ENCODE results near the gene ZFP64.
"Not testable (repeated sequence)": the region's sequence is repeated elsewhere in the genome, so short reads cannot be mapped to it uniquely, and the experiment has no call there.

ZFP64 gene

DNA sequence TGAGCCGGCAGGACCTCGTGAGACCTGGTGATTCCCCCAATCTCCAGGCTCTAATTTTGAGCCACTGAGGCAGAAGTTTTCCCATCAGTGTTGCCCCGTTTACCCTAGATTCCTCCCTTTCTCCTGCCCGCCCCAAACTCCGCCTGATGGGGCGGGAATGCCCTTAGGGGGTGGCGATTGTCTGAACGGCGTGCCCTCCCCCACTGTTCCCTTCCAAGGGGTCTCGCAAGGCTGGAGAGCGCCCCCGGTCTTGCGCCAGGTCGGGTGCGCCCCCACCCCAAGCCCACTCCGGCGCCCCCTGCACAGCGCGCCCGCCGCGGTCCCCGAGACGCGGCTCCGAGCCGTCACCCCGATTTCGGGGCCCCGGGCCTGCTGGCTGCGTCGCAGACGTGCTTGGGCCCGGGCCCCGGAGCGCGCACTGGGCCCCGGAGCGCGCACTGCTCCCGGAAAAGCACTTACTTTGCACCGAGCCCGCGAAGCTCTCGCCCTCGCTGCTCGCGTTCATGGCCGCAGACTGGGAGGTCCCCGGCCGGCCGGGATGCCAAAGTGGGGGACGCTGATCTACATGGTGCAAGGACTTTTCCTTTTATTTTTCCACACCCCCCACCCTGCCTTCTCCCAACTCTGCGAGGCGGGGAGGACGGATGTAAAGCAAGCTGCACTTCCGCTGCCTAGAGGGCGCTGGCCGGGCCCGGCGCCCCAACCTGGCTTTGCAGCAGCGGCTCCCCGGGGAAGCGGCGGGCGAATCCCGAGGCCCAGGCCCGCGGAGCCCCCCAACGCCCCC is at the start of gene ZFP64:
Gene ZFP64 (minus strand): TSS at position 648 of the 784 bp plus-strand sequence. CDS start 143 bp downstream, at position 505.
- DNase-seq = peak; percentile 86

DNA sequence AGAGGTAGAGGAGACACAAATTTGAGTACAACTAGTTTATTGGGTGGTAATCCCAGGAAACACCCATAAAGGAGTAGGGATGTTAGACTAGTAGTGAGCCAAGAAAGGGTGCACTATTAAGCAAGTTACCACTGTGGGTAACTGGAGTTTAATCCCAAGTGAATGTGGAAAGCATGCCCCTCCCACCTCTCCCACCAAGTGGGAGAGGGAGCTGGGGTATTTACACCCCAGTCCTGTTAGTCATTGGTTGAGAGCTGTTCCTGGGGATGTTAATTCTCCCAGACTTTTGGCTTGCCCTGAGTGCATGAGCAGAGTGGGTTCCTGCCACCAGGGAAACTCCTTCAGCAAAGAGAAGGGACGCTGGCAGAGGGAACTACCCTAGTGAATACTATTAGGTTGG is 49.2 kb upstream of the ZFP64 start:
- DNase-seq = no peak

DNA sequence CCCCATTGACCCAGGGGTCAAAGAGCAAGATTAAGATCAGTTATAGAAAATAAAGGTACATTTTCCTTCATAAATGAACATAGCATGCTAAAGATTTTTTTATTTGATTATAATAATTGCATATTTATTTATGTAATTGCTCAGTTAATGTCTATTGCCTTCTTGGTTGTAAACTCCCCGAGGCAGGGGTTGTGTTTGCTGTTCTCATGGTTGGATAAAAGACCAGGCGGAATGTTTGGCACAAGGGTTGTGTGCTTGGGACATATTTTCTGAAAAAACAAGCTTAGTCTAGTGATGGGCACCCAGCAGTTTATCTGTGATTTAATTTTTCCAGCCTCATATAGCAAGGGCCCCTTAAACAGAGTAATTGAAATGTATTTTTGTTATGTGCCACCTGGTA is 47.5 kb upstream of the ZFP64 start:
- no peak for DNase-seq

DNA sequence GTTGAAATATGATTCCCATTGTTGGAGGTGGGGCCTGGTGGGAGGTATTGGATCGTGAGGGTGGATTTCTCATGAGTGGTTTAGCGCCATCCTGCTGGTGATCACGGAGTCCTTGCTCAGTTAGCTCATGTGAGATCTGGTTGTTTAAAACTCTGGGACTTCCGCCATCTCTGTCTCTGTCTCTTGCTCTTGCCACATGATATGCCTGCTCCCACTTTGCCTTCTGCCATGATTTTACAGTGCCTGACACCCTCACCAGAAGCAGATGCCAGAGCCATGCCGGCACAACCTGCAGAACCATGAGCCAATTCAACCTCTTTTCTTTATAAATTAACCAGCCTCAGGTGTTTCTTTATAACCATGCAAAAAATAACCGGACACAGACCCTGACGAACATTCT is 44.7 kb upstream of the ZFP64 start:
- DNase-seq = no peak

DNA sequence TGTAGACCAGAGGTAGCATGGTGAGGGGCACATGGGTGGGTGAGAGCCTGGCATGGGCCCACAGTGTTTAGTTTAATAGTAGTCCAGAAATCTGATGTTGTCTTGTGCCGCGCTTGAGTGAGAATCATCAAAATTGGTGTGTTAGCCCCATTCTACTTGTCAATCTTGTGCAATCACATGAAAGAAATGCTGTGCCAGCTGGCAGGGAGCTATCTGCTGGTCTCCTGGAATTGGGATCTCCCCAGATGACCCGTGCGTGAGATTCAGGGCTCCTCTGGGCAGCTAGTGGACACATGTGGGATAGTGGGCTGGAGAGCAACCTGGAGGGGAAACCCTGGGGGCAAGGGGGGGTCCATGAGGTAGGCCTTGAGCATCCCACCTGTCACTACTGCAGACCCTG is 43.5 kb upstream of the ZFP64 start:
- DNase-seq = no peak

DNA sequence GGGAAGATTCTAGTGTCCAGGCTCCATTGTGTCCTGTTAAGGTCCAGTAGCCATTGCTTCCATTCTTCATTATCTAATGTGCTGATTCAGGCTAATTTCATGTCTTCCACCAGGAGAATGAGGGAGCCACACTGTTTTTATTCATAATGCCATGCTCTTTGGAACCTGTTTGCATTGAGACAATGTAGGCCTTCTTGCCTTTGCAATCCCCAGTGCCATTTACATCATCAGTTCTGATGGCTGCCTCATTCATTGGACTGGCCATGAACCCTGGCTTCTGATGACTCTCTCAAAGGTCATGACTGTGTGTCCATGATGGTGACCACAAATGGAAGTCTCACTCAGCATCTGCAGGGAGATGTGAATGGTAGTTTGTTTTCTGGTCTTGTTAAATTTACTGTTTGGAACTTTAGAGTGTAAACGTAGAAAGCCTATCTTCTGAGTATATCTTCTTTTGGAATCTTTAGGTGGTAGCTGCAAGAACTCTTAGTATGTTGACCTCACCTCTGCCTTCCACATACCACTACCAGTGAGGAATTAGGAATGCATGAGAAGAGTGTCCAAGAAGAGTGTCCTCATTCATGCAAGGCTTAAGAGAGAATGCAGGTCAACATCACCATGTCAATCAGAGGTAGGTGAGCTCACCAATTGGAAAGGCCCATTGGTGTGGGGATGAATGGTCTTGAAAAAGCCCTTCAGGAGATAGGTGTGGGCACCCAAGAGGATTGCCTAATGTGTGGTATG is 42.9 kb upstream of the ZFP64 start:
- no peak for DNase-seq

DNA sequence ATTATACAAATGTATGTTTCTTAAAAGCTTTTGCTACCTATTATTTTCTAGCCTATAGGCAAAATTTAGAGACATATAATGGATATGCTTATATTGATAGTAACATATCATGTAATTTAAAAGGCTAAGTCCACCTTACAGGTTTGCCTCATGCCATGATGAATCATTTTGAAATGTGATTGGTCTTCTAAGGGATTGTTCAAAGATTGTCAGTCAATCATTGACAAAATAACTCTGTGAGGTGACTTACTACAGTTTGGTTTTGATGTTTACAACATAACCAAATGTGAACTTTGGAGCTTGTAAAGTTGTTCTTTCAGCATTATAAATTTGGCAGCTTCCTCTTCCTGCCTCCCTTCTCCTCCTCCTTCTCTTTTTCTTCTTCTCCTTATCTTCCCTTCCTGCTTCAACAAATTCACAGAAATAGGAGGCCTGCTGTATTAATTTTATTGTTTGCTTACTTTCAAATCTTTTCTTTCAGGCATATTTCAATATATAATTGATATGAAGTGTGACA is 39.7 kb upstream of the ZFP64 start:
- no peak for DNase-seq

DNA sequence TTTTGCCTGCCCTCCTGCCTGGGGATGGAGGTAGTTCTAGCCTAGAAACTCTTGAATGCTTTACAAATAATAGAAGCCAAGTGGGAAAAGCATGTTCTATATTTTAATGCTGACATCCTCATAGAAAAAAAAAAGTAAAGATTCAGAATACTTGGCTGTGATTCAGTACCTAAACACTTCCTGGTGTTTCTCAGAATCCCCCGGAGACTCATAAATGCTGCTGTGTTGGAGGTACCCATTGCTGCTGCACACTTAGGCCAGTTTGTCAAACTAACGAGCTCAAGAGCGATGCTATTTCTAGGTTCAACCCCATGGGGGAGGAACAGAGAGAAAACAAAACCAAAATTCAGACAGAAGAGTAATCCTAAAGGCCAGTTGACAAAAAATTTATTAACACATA is 38.8 kb upstream of the ZFP64 start:
- DNase-seq = no peak

DNA sequence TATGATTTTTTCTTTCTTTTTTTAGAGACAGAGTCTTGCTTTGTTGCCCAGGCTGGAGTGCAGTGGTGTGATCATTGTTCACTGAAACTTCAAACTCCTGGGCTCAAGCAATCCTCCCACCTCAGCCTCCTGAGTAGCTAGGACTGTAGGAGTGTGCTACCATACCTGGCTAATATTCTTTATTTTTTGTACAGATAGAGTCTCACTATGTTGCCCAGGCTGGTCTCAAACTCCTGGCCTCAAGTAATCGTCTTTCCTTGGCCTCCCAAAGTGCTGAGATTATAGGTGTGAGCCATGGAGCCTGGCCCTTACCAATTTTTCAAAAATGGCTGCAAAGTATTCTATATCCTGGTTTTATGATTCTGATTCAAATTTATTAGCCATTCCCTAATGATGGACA is 37.8 kb upstream of the ZFP64 start:
- DNase-seq = not testable (repeated sequence)

DNA sequence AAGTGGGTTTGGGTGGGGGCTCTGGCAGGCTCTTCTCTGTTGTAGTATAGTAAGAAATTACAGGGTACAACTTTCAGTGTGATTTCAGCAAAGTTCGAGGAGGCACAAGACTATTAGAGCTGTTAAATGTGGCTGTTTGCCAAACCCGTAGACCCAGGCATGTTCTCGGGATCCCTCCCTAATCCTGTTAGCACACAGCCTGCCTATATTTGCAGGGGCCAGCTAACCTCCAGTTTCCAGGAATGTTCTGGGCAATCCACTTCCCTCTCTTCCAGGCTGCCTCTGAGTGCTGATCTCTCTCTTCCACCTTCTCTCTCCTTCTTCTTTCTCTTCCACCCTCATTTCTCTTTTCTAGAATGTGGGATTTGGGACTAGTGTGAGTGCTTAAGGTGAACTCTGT is 34.8 kb upstream of the ZFP64 start:
- no peak for DNase-seq

DNA sequence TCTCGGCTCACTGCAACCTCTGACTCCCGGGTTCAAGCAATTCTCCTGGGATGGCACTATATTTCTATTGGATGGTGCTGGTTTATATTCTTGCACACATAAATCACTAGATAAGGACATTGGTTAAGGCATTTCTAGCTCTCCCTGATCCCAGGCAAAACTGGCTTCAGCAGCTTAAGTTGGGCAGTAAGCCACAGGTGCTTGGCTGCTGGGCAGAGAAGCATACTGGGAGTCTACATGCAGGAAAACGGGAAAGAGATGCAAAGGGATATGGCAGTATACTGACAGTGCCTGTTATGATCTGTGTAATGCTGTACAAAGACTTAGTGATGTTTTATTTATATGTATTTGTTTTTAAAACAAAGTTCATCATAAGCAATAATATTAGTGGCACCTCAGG is 33.3 kb upstream of the ZFP64 start:
- no peak for DNase-seq

DNA sequence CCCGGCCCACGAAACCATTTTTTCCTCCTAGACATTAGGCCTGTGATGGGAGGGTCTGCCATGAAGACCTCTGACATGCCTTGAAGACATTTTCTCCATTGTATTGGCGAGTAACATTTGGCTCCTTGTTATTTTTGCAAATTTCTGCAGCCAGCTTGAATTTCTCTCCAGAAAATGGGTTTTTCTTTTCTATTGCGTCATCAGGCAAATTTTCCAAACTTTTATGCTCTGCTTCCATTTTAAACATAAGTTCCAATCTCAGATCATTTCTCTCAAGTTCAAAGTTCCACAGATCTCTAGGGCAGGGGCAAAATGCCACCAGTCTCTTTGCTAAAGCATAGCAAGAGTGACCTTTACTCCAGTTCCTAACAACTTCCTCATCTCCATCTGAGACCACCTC is 29.8 kb upstream of the ZFP64 start:
- not testable (repeated sequence) for DNase-seq

DNA sequence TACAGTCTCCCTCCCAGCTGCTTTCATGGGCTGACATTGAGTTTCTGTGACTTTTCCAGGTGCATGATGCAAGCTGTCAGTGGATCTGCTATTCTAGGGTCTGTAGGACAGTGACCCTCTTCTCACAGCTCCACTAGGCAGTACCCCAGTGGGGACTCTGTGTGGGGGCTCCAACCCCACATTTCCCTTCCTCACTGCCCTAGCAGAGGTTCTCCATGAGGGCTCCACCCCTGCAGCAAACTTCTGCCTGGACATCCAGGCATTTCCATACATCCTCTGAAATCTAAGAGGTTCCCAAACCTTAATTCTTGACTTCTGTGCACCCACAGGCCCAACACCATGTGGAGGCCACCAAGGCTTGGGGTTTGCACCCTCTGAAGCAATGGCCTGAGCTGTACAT is 29.3 kb upstream of the ZFP64 start:
- DNase-seq = not testable (repeated sequence)

DNA sequence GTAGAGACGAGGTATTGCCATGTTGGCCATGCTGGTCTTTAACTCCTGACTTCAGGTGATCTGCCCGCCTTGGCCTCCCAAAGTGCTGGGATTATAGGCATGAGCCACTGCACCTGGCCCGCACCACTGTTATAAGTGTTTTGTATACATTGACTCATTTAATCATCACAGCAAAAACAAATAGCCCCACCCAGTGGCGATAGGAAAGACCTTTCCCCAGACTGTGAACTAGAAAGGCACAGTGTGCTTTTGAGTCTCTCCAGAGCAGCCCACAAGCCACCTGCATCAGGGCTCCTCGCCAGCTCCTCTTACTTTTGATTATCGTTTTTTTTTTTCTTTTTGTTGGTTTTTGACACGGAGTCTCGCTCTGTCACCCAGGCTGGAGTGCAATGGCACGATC is 27.9 kb upstream of the ZFP64 start:
- no peak for DNase-seq

DNA sequence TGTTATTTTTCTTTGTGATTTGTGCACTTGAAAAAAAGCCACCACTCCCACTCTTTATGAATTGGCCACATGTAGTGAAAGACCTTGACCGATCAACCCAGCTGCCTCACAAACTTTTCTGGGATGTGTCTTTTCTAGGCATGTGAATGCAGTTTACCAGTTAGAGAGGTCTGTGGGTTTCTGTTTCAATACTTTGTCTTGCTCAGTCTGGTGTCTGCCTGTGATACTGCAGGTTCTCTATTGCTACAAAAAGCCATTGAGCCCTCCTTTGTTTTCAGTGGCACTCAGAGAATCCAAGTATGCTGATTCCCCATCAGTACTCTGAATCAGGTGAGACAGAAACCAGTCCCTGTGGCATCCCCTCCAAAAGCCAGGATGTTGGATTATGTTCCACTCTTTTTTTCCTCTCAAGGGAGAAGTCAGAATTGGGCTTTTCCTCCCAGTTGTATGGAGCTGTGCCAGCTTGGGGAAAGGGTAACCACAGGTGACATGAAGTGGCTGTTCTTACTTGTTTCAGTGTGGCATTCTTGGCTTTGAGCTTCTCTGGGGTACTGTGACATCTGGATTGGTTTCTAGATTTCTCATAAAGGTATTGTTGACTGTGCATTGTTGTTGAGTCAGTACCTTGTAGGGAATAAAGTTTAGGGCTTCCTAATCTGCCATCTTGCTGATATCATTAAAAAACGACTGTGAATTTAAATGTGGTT is 26.3 kb upstream of the ZFP64 start:
- no peak for DNase-seq

DNA sequence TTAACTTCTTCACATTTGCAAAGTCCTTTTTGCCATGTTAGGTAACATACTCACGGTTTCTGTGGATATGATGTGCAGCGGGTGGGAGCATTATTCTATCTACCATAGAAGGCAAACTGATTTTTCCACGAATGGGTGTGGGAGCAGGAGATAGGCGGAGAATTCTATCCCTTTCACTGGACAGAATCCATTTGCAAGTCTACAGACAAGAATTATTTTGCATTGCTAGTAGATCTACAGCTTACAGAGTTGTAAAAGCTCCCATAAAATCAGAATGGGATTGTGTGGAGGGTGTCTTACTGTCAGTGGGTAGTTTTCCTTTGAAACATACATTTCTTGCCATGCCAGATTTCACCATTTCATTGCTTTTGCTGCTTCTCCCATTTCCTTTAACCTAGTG is 22.4 kb upstream of the ZFP64 start:
- no peak for DNase-seq

DNA sequence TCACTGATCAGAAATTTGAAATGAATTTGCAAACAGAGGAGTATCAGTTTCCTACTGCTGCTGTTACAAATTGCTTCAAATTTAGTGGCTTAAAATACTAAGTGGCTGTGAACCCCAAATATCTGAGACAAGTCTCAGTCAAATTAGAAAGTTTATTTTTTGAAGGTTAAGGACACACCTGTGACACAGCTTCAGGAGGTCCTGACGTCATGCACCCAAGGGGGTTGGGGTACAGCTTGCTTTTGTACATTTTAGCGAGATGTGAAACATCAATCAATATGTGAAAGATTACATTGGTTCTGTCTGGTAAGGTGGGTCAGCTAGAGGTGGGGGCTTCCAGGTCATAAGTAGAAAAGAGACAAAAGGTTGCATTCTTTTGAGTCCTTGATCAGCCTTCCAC is 21.4 kb upstream of the ZFP64 start:
- no peak for DNase-seq

DNA sequence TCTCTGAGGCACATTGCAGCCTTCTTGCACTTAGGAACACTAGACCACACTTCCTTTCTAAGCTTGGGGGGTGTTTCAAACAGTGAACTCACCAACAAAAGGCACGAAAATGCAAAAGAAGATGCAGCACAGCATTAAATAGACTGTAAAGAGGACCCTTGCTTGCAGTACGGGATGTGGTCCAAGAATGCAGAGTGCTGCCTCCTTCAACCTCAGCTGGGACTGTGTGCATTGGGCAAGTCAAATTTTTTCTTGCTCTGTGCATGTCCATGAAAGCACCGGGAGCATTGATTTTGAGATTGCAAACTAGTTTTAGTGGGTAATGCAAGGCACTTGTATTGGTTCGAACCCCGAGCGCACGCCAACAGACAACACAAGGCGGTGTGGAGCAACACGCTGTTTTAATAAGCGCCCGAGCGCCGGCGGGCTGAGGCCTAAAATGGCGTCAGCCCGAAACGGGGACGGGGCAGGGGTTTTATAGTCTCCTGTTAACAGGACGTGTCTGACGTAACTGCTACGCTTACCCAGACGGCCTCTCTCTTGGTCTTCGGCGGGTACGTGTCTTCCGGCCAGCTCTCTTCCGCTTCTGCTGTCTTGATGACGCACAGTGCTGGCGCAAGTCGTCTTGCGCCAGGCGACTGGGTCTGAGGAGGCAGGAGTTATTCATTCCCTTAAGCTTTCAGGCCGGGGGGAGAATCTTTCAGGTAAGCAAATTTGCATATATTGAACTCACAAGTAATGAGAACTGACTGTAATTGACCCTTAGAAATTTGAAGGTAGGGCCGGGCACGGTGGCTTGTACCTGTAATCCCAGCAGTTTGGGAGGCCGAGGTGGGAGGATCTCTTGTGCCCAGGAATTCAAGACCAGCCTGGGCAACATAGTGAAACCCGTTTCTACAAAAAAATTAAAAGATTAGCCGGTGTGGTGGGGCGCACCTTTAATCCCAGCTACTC is 18.7 kb upstream of the ZFP64 start:
- DNase-seq = no peak

DNA sequence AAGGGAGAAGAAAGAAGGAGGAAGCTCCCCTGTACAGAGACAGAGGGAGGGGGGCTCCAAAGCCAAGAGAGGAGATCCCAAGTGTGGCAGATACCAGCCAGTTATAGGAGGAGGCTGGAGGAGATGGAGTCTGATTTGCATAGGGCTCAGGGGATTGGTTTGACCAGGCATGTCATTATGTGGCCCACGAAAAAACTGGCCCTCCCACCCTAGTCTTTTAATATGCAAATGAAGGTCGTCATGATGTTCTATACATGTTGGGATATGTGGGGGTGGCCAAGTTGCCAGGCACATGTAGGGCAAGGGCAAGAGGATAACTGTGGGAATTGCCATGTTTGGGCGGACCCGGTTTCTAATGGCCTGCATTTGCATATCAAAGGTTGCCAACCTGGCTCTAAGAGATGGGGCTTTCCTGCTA is 17.6 kb upstream of the ZFP64 start:
- DNase-seq = no peak

DNA sequence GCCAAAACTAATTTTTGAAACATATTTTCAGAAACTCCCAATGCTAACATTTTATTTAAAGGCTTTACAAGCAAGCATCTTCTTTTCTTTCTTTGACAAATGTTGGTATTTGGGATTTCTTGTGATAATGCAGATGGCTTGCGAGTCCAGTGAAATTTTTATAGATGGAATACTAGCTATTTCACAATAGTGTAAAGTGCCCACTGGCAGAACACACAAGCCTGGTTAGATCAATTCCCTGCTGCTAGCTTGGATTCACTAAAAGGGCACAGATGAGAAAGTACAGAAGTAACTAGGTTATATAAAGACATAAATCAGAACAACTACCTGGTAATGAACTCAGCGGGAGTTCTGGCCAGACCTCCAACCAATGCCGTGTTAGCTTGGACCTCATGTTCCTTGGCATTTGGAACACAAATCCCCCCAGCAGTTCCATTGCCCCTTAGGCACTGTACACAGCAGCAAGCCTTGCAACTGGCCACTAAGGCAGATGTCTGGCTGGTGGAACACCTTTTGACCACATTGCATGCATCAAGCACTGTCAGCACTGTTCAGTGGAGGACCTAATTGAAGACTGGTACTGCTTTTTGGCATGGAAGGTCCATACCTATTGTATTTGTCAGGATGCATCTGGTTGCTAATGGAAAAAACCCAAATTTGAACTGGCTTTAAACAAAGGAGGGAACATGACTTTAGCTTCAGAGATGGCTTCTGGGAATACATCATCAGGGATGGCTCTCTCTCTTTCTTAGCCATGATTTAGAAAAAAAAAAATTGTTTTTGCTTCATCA is 15.6 kb upstream of the ZFP64 start:
- DNase-seq = no peak

DNA sequence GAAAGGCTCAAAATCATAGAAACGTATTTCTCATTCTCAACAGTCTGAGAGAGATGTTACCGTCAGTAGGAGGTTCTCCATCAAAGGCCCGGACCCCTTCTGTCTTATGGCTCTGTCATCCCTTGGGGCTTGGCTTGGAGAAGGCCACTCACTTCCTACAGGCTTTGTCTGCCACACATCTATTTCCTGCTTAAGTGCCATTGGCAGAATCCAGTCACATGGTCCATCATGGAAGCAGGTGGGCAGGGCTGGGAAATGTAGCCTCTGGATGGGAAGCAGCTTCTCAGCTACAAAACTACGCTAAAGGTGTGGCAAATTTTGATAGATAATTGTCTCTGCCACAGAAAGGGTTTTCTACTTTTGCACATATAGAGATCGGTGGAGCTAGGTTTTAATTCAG is 12.6 kb upstream of the ZFP64 start:
- no peak for DNase-seq

DNA sequence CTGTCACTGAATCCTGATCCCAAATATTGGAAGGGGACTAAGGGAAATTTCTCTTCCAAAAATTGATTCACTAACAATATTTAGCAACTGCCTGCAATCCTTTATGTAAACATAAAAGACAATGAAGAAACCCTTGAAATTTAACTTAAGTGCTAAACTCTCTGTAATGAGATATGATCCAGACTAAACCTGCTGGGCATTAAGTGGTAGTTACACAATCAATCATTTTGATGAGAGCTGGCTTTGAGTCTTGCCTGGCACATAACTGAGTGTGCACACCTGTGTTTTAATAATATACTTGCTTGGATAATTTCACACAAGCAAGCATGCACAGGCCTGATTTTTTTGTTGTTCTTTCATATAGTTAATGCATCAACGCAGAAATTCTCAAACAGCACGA is 9.8 kb upstream of the ZFP64 start:
- DNase-seq = no peak

Data from left hindlimb (tissue), 1 donor.